HG03378 (cell line): ENCODE results near the gene FAM151A.

Experiments
- ATAC-seq: cut with Tn5 transposase; IDR thresholded peaks from one replicate; pipeline ENCODE4 v1.9.1; 2021; ENCODE audit warnings: mild to moderate bottlenecking, moderate library complexity; ENCODE audit not compliant: unreplicated experiment

FAM151A gene

DNA sequence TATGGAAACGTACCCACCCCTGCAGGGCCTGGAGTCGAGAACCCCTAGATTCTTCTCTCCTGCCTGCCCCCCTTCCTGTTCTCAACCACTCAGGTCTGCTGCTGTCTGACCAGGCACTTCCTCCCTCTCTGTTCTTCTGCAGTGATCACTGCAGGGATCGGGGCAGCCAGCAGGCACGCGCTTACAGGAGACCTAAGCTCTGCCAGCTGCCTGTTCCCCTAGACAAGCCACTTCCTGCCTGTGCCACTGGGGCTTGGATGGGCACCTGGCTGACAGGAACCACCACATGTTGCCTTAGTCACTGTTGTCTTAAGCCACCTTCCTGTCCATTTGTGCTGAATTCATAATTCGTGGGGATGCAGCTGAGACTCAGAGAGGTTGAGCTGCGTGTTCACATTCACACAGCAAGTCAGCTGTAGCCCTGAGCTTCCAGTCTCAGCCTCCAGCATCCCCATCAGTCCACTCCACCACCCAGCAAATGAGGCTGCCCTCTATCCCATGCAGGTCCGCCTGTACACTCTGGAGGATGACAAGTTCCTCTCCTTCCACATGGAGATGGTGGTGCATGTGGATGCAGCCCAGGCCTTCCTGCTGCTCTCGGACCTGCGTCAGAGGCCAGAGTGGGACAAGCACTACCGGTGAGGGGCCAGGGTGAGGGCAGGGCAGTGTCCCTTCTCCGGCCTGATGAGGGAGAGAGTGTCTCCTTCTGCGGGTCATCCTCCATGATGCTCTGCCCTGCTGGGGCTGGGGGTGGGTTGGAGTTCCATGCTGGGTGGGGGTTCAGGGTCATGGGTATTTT is 18.6 kb downstream of the FAM151A start:
- ATAC-seq, result no peak

DNA sequence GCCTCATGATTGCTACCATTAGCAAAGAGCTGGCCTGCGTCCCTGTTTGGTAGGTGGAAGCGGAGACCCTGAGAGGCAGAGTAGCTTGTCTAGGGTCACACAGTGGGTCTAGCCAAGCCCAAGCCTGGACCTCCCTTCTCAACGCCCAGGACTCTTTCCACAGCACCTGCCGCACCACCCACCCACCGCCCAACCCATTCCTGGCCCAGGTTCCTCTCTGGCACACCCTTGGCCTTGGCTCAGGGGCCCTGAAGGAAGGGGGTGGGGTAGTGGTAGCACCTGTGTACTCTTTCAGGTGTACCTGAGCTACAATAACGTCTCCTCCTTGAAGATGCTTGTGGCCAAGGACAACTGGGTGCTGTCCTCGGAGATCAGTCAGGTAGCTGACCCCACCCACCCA is 19.3 kb downstream of the FAM151A start:
- ATAC-seq, result no peak

DNA sequence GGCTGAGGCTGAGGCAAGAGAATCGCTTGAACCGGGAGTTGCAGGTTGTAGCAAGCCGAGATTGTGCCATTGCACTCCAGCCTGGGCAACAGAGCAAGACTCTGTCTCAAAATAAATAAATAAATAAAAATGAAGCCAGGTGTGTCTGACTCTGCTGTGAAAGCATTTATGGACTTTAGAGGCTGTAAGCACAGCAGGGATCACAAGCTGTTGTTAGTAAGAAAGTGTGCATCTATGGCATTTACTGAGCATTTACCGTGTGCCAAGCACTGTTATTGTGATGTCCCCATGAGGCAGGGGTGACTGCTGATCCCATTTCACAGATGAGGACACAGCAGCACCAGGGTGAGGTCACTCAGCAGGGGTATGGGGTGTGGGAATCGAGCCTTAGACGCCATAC is 20.1 kb downstream of the FAM151A start:
- ATAC-seq, result no peak

DNA sequence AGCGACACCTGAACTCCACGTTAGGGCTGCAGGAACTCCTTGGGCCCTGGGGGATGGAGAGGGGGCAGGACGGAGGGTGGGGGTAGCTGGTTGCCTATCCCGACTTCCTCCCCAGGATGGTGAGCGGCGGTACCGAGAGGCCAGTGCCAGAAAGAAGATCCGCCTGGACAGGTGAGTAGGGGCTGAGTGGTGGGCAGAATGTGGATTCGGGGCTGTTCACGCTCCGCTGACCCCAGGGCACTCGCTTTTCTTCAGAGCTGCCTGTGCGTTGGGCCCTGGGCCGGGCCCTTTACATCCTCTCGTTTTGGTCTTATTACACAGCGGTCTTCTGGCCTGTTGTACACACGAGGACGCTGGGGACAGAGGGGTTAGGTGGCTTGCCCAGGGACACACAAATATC is 20.8 kb downstream of the FAM151A start:
- ATAC-seq, result no peak

DNA sequence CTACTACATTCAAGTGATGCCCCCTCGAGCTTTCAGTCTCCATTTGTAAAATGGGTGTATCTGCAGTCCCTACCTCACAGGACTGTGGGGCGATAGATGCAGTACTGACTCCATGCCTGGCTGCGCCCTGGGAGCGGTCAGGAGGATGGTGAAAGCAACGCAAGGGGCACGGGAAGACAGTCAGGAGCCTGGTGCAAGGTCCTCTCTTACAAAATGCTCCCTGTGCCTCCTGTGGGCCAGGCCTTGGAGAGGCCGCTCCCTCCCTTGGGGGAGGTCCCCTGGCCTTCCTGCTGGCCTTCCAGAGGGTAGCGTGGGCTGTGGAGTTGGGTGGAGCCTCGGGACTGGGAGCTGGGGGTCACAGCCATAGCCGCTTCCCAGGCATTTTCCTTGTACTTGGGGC is 21.6 kb downstream of the FAM151A start:
- no peak for ATAC-seq

DNA sequence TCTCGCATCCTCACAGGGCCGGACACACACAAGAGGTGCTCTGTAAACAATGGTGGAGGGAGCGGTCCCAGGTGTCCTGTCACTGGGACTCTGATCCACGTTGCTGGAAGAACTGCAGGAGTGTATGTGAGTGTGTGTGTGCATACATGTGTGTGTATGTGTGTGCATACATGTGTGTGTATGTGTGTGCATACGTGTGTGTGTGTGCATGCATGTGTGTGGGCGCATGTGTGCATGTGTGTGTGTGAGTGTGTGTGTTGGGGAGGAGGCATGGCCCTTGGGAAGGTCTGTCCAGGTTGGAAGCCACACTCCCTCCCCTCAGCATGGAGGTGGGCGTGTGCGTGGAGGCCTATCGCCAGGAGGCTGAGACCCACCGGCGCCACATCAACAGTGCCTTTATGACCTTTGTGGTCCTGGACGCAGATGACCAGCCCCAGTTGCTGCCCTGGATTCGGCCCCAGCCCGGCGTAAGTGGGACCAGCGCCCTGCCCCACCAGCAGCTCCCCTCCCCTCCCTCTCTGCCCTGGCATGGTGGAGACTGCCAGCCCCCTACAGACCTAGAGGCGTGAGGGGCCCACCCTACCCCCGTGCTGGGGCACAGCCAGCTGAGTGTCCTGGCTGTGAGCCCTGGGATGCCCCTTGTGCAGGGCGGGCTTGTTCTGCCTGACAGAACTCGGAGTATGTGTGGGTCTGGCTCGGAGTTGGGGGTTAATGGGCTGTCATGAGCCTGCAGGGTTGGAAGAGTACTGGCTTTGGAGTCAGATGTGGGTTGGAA is 22.2 kb downstream of the FAM151A start:
- no peak for ATAC-seq

- ATAC-seq, result no peak
Observed at GRCh38 chr1:54599211-54599823, 24.0 kb downstream of the FAM151A start.

- ATAC-seq, result no peak
Observed at GRCh38 chr1:54597455-54598030, 25.8 kb downstream of the FAM151A start.

DNA sequence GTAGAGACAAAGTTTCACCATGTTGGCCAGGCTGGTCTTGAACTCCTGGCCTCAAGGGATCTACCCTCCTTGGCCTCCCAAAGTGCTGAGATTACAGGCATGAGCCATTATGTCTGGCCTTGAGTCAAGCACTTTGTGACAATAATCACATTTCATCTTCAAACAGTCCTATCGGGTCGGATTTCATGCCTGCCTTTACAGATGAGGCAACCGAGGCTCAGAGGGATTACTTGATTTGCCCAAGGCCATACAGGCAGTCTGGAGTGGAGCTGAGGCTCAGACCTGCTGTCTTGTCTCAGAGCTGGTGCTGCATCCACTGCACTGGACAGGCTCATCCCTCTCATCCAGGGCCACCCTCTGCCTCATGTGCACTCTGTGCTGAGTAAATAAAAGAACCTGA is 26.6 kb downstream of the FAM151A start:
- no peak for ATAC-seq

DNA sequence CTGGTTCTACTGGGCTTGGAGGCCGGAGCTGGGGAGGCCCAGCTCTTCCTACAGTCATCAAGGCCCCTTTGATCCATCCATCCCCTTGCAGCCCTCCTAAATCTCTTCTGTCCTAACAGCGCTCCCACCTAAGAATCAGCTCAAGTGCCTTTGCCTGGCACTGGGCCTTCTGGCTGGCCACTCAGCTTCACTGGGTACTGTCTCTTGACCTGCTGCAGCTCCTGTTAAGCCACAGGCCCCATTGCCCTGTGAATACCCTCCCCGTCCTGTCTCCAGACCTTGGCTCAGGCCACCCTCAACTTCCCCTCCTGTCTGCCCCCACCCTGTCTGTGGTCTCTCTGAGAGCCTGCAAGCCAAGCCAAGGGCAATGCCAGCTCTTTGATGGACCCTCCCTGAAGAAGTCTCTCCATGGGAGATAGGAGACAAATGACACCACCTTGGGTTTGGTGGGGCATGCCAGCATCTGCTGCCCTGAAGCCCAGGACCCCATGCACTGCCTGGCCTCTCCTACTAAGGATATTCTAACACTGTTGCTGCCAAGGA is 27.3 kb downstream of the FAM151A start:
- no peak for ATAC-seq

GRCh38 chr1:54594463-54594862 is 28.9 kb downstream of the FAM151A start:
- ATAC-seq, result no peak

DNA sequence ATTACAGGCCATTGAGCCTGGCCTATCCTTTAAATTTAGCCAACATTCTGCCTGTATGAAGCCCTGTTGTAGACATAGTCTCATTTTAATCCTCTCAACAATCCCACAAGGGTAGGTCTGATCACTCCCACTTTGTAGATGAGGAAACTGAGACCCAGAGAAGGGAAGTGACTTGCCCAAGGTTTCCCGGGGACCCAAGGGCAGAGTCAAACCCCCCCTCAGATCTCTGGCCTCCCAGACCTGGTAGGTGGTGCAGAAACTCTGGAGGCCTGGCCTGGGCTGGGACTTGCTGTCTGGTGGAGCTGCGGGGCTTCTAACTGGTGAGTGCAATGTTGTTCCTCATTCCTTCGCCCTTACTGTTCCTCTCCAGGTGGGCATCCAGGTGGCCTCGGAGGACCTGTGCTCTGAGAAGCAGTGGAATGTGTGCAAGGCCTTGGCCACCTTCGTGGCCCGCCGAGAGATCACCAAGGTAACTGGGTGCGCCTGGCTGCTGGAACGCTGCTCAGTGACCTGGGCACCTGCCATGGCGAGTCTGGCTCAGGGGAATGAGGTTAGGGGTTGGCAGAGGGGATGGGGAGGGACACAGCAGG is 29.7 kb downstream of the FAM151A start:
- ATAC-seq, result no peak

- no peak for ATAC-seq
Observed at GRCh38 chr1:54591127-54591756, 32.1 kb downstream of the FAM151A start.

GRCh38 chr1:54588377-54588776 is 34.9 kb downstream of the FAM151A start:
- no peak for ATAC-seq

- no peak for ATAC-seq
Observed at GRCh38 chr1:54585181-54586066, 37.9 kb downstream of the FAM151A start.

DNA sequence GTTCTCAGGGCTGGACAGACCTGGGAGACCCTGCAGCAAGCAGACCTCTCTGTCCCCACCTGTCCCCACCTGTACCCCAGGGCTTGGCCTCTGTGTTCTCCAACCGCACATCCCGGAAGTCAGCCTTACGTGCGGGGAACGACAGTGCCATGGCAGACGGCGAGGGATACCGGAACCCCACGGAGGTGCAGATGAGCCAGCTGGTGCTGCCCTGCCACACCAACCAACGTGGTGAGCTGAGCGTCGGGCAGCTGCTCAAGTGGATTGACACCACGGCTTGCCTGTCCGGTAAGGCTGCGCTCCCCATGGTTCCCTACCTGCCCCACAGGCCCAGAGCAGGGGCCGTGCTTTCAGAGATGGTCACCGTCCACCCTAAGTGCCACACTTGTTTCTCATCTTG is 38.8 kb downstream of the FAM151A start:
- no peak for ATAC-seq

- no peak for ATAC-seq
Observed at GRCh38 chr1:54583871-54584270, 39.5 kb downstream of the FAM151A start.

DNA sequence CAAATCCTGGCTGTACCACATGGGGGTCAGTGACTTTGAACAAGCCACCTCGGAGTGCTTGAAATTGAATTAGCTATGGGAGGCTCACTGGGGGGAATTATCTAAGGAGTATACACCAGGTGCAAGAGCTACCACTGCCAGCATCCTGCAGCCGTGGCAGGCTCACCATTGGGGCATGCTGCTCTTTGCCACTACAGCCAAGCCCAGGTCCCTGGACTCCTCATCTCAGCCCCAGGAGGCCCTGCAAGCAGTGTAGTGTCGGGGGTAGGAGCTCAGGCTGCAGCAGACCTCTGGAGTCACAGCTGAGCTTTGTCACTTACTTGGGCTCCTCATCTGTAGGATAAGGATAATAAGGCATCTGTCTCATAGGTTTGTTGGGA is 40.0 kb downstream of the FAM151A start:
- ATAC-seq, result no peak

GRCh38 chr1:54582566-54583306 is 40.6 kb downstream of the FAM151A start:
- ATAC-seq, result no peak
